Ectodermal cell (in vitro differentiated cells): ENCODE data around the gene PIF1.
"Not testable (repeated sequence)": the region's sequence is repeated elsewhere in the genome, so short reads cannot be mapped to it uniquely, and the experiment has no call there.

Experiments used
- H3K27ac ChIP-seq: 2 replicates; pipeline ENCODE4 v1.7.0; 2013; ENCODE audit warnings: mild to moderate bottlenecking, low read depth, low read length; ENCODE audit not compliant: insufficient read depth, poor library complexity, severe bottlenecking
- H3K27me3 ChIP-seq: 2 replicates; pipeline ENCODE4 v1.7.0; 2013; ENCODE audit warnings: mild to moderate bottlenecking, low read length; ENCODE audit not compliant: insufficient read depth, control insufficient read depth, poor library complexity, severe bottlenecking
- H3K36me3 ChIP-seq: one replicate; pipeline ENCODE4 v1.7.0; 2013; ENCODE audit warnings: low read length; ENCODE audit not compliant: control insufficient read depth, insufficient read depth
- H3K4me1 ChIP-seq: one replicate; pipeline ENCODE4 v1.7.0; 2013; ENCODE audit warnings: low read length; ENCODE audit not compliant: control insufficient read depth, insufficient read depth
- H3K4me3 ChIP-seq: 2 replicates; pipeline ENCODE4 v1.7.0; 2013; ENCODE audit warnings: low read depth, low read length, control low read depth; ENCODE audit not compliant: insufficient read depth
- H3K9me3 ChIP-seq: 2 replicates; pipeline ENCODE4 v1.7.0; 2013; ENCODE audit warnings: mild to moderate bottlenecking, low read length, moderate library complexity; ENCODE audit not compliant: control insufficient read depth
- WGBS, 2 experiments: methylation state at CpG; one replicate each; pipeline ENCODE4 v1.1.7; 2013; ENCODE audit warnings: missing lambda C conversion rate in 2 of 2; 5-methylcytosine and 5-hydroxymethylcytosine counted together

The PIF1 gene

DNA sequence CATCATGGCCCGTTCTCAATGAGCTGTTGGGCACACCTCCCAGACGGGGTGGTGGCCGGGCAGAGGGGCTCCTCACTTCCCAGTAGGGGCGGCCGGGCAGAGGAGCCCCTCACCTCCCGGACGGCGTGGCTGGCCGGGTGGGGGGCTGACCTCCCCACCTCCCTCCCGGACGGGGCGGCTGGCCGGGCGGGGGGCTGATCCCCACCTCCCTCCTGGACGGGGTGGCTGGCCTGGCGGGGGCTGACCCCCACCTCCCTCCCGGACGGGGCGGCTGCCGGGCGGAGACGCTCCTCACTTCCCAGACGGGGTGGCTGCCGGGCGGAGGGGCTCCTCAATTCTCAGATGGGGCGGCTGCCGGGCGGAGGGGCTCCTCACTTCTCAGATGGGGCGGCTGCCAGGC lies 26.5 kb downstream of the PIF1 start:
- not testable (repeated sequence) for H3K9me3 ChIP-seq, H3K36me3 ChIP-seq, H3K4me1 ChIP-seq, H3K4me3 ChIP-seq, H3K27ac ChIP-seq, H3K27me3 ChIP-seq
- 88 to 91% methylated on average over 23 to 24 of the region's 29 CpGs for whole genome bisulfite sequencing, 2 experiments

DNA sequence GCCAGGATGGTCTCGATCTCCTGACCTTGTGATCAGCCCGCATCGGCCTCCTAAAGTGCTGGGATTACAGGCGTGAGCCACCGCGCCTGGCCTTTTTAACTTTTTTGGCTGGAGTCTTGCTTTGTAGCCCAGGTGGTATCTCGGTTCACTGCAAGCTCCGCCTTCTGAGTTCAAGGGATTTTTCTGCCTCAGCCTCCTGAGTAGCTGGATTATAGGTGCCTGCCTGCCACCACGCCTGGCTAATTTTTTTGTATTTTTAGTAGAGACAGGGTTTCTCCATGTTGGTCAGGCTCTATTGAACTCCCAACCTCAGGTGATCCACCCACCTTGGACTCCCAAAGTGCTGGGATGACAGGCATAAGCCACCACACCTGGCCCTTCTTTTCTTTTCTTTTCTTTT lies 29.5 kb downstream of the PIF1 start:
- not testable (repeated sequence) for H3K27ac ChIP-seq, H3K4me3 ChIP-seq, H3K4me1 ChIP-seq, H3K9me3 ChIP-seq, H3K36me3 ChIP-seq, H3K27me3 ChIP-seq
- WGBS, 2 experiments, result 92% methylated on average over 9 of the region's 9 CpGs

DNA sequence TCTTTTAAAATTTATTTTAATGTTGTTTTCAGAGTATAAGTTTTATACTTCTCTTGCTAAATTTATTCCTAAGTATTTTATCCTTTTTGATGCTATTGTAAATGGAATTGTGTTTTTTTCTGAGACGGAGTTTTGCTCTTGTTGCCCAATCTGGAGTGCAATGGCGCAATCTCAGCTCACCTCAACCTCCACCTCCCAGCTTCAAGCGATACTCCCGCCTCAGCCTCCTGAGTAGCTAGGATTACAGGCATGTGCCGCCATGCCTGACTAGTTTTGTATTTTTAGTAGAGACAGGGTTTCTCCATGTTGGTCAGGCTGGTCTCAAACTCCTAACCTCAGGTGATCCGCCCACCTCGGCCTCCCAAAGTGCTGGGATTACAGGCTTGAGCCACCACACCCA lies 30.1 kb downstream of the PIF1 start:
- not testable (repeated sequence) for H3K27me3 ChIP-seq, H3K4me3 ChIP-seq, H3K9me3 ChIP-seq, H3K27ac ChIP-seq, H3K36me3 ChIP-seq, H3K4me1 ChIP-seq
- WGBS, 2 experiments, result 93 to 96% methylated on average over 7 of the region's 7 CpGs

DNA sequence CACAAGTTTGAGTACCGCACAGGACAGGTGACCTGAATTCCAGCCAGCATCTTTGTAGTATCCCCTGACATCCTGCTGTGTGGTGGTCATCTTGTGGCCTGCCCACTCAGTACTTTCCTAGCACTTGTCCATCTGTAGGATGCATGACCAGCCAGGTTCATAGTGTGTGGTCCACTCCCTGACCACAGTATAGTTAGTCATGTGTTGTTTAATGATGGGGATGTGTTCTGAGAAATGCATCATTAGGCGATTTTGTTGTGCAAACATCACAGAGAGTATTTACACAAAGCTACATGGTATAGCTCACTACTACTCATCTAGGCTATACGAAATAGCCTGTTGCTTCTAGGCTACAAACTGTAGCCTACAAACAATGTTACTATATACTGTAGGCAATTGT lies 33.2 kb downstream of the PIF1 start:
- no peaks in the 10 kb centered on the region for H3K36me3 ChIP-seq
- no peak overlapping the region for H3K4me3 ChIP-seq
- H3K9me3 ChIP-seq, result no peaks in the 10 kb centered on the region
- H3K27ac ChIP-seq, result no peak overlapping the region
- no peaks in the 10 kb centered on the region for H3K4me1 ChIP-seq
- H3K27me3 ChIP-seq, result no peaks in the 10 kb centered on the region
- WGBS, 2 experiments, result 88 to 94% methylated on average over 3 of the region's 3 CpGs

DNA sequence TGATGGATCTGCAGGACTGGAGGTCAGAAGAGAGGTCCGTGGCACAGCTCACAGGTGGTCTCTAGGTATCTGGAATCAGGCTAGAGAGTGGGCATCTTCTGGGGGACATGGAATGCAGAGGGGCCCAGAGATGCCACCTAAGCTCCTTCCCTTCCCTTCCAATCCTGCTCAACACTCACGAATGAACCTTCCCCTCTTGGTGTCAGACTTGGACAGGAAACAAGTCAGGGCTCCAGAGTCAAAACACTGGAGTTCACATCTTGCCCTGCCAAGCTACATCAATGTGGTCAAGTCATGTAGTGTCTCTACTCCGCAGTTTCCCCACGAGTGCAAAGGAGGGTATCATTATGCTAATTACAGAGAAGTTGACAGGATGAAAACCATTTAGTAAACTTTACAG lies 34.0 kb downstream of the PIF1 start:
- no peak overlapping the region for H3K27ac ChIP-seq
- H3K9me3 ChIP-seq, result no peaks in the 10 kb centered on the region
- no peaks in the 10 kb centered on the region for H3K4me1 ChIP-seq
- H3K27me3 ChIP-seq, result no peaks in the 10 kb centered on the region
- H3K36me3 ChIP-seq, result no peaks in the 10 kb centered on the region
- no peak overlapping the region for H3K4me3 ChIP-seq
- 60 to 61% methylated on average over 4 of the region's 4 CpGs for WGBS, 2 experiments

DNA sequence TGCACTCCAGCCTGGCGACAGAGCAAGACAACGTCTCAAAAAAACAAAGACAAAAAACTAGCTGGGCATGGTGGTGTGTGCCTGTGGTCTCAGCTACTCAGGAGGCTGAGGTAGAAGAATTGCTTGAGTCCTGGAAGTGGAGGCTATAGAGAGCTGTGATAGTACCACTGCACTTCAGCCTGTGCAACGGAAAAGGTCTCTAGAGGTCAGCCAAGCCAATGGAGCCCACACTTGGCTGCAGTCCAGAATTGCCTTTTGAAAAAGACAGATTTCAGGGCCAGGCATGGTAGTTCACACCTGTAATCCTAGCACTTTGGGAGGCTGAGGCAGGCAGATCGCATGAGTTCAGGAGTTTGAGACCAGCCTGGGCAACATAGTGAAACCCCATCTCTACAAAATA lies 41.7 kb downstream of the PIF1 start:
- Histone ChIP-seq H3K4me1 (no peaks in the 10 kb centered on the region), H3K27ac (no peak overlapping the region), H3K27me3 (peaks cover 4% of the 10 kb centered on the region), H3K9me3 (no peaks in the 10 kb centered on the region), H3K4me3 (no peak overlapping the region), H3K36me3 (no peaks in the 10 kb centered on the region)
- WGBS, 2 experiments, result 91% methylated on average over 4 of the region's 4 CpGs

DNA sequence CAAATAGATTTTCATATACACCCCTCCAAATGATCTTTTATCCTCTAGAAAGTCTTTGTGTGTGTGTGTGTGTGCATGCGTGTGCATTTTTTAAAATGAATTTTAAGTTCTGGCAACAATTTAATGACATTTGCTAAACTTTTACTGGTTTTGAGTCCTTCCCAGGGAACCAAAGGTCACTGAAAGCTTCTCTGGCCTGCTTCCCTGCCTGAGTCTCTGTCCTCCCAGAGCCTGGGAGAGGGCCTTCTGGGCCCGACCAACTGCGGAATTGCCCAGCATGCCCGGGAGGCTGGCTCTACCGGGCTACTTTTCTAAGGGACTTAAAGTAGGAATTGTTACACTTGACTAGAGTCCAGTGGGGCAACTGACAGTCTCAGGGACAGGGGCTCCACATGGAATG lies 42.7 kb downstream of the PIF1 start:
- Histone ChIP-seq H3K9me3 (no peaks in the 10 kb centered on the region), H3K27me3 (peaks cover 4% of the 10 kb centered on the region), H3K36me3 (no peaks in the 10 kb centered on the region), H3K4me1 (no peaks in the 10 kb centered on the region), H3K27ac (no peak overlapping the region), H3K4me3 (no peak overlapping the region)
- 79 to 84% methylated on average over 5 of the region's 5 CpGs for WGBS, 2 experiments

DNA sequence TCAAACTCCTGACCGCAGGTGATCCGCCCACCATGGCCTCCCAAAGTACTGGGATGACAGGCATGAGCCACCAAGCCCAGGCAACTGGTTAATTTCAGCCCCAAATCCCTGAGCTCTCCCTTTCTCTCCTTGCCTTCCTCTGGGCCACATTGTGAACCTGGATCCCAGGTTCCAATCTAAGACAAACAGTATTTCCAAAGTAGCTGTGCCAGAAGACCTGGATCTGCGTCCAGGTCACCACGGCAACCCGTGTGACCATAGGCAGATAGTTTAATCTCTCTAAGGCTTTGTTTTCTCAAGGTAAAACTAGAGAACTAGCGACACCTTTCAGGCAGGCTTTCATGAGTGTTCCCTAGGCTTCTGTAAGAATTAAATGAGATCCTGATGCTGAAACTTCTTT lies 44.1 kb downstream of the PIF1 start:
- H3K4me3 ChIP-seq, result no peak overlapping the region
- no peaks in the 10 kb centered on the region for H3K9me3 ChIP-seq
- H3K4me1 ChIP-seq, result peaks cover 5% of the 10 kb centered on the region
- 93% methylated on average over 6 of the region's 6 CpGs for WGBS, 2 experiments
- no peaks in the 10 kb centered on the region for H3K36me3 ChIP-seq
- H3K27ac ChIP-seq, result no peak overlapping the region
- H3K27me3 ChIP-seq, result peaks cover 18% of the 10 kb centered on the region

DNA sequence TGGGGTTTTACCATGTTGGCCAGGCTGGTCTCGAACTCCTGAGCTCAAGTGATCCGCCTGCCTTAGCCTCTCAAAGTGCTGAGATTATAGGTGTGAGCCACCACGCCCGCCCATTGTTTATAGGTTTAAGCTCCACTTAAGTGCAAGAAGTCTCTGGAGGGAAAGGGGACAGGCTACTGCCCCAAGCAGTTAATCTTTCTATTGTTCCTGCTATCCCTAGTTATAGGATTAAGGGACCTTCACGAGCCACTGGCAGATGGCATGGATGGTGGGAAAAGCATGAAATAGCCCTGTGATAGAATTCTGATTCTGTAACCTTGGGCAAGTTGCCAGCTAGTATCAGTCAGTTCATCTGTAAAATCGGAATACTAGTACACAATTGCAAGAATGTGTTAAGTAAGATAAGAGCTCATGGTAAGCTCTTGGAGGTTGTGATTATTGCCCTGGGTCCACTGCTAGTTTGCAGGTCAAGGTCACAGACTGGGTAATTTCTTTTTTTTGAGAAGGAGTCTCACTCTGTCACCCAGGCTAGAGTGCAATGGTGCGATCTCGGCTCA lies 44.8 kb downstream of the PIF1 start:
- Histone ChIP-seq H3K4me1 (peaks cover 10% of the 10 kb centered on the region), H3K36me3 (no peaks in the 10 kb centered on the region), H3K4me3 (no peak overlapping the region), H3K27me3 (peaks cover 25% of the 10 kb centered on the region), H3K27ac (no peak overlapping the region), H3K9me3 (no peaks in the 10 kb centered on the region)
- 77 to 80% methylated on average over 7 of the region's 8 CpGs for WGBS, 2 experiments

DNA sequence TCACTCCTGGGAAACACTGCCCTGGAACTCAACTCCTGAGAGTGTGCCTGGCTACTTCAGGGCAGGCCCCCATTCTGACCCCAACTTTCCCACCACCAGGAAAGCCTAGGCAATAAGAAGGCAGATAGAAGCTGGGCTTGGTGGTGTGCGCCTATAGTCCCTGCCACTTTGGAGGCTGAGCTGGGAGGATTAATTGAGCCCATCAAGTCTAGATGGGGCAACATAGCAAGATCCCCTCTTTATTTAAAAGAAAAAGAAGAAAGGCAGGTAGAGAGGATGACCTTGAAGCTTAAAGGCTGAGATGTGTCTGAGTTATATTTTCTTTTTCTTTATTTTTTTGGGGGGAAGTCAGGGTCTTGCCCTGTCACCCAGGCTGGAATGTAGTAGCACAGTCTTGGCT lies 45.8 kb downstream of the PIF1 start:
- H3K9me3 ChIP-seq, result no peaks in the 10 kb centered on the region
- WGBS, 2 experiments, result 87 to 97% methylated on average over 1 of the region's 1 CpG
- no peaks in the 10 kb centered on the region for H3K36me3 ChIP-seq
- H3K4me3 ChIP-seq, result no peak overlapping the region
- H3K27me3 ChIP-seq, result peaks cover 33% of the 10 kb centered on the region
- H3K4me1 ChIP-seq, result peaks cover 10% of the 10 kb centered on the region
- no peak overlapping the region for H3K27ac ChIP-seq

DNA sequence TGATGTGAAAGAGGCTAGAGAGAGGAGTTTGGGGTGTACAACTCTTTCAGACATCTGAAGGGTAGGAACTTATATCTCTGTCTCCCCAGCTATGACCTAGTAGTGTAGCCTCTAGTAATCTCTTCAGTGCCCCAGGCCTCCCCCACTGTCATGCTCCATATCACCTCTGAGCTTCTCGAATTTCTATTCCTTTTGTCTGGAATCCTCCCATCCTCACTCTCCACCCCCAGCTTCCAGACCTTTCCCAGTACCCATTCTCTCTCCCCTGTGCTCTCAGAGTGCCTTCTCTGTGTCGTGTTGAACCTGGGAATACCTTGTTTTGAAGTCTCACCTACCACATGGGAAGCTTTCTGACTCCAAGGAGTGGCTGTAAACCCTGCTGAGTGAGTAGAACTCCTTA lies 46.4 kb downstream of the PIF1 start:
- Histone ChIP-seq H3K4me1 (peaks cover 10% of the 10 kb centered on the region), H3K27me3 (peaks cover 39% of the 10 kb centered on the region), H3K36me3 (no peaks in the 10 kb centered on the region), H3K4me3 (no peak overlapping the region), H3K27ac (no peak overlapping the region), H3K9me3 (no peaks in the 10 kb centered on the region)
- whole genome bisulfite sequencing, 2 experiments, result 44 to 58% methylated on average over 2 of the region's 2 CpGs
